GM18502 (cell line): Measurements from ENCODE around the gene PARD3.
"Not testable (repeated sequence)": the region's sequence is repeated elsewhere in the genome, so short reads cannot be mapped to it uniquely, and the experiment has no call there.

ENCODE experiments used
- ATAC-seq: cut with Tn5 transposase; IDR thresholded peaks from one replicate; pipeline ENCODE4 v1.9.1; 2021; ENCODE audit warnings: mild to moderate bottlenecking; ENCODE audit not compliant: unreplicated experiment, poor library complexity

The PARD3 gene

DNA sequence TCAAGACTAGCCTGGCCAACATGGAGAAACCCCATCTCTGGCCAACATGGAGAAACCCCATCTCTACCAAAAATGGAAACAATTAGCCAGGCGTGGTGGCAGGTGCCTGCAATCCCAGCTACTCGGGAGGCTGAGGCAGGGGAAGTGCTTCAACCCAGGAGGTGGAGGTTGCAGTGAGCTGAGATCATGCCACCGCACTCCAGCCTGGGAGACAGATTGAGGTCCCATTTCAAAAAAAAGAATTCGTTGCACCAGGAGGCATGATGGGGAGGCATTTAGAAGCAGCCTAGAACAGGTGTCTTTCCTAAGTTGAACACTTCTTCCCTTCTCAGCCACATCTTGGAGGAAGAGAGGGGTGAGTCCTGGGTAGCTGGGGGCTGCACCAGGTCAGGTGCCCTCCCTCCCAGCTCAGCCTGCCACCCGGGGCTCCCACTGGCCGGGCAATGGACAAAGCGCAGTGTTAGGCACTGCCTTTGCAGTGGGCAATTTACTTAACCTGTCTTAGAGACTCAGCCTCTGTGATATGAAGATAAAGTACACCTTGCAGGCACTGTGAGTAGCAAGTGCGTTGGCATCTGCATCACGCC, 726.8 kb downstream of the PARD3 start:
- no peak for ATAC-seq

DNA sequence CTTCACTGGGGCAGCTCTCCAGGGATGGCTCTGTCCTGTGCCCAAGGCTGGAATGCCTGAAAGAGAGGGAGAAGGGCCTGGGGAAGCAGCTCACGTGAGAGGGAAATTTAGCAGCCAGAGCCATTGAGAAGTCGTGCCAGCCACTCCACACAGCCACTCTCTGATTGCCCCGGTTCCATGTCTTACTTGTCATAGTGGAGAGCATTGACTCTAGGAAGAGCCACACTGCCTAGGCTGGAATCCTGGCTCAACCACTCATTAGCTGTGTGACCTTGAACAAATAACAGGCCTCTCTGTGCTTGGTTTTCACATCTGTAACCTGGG, 728.0 kb downstream of the PARD3 start:
- ATAC-seq: no peak

DNA sequence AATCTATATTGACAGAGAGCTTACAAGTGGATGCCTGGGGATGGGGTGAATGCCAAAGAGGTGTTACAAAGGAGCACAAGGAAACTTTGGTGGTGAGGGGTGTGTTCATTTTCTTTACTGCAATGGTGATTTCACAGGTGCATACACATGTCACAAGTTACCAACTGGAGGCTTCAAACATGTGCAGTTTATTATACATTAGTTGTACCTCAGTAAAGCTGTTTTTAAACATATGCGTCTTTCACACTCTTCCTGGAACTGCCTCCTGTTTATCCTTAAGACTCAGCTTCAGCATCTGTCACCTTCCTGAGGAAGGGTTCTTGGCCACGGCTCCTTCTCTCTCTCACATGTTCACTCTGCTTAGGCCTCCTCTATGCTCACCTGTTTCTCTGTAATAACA, 731.5 kb downstream of the PARD3 start:
- no peak for ATAC-seq

DNA sequence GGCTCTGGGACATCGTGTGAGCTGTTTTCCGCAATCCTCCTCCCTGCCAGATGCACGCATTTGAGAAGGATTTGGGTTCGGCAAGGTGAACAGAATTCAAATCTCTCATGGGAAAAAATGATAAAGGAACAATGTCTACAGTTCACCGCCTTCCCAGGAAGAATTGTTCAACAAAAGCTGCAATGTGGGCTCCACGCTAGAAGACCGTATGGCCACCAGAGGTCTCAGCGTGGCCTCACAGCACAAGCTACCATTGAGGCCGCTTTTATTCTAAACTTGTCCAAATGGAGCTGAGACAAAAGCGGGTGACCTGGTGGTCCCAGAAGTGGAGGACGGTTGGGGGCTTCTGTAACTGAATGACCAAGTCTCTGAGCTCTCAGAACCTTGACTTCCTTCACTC, 733.1 kb downstream of the PARD3 start:
- ATAC-seq: no peak

DNA sequence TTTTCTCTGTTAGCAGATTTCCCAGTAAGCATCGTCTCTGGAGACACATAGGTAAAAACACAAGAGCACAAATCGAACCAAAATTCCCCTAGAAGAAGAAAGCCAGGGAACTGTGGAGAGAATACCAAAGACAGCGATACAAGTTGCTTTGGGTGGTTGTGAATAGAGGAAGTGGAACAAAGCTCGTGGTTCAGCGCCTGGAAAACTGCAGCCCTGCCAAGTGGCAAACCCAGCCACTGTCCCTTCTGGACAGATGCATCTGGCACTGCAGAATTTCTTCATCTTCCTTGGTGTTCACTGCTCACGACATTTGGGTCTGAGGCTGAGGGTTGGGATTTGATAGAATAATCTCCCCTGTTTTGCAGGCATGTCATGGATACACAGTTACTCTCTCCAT, 733.8 kb downstream of the PARD3 start:
- no peak for ATAC-seq

DNA sequence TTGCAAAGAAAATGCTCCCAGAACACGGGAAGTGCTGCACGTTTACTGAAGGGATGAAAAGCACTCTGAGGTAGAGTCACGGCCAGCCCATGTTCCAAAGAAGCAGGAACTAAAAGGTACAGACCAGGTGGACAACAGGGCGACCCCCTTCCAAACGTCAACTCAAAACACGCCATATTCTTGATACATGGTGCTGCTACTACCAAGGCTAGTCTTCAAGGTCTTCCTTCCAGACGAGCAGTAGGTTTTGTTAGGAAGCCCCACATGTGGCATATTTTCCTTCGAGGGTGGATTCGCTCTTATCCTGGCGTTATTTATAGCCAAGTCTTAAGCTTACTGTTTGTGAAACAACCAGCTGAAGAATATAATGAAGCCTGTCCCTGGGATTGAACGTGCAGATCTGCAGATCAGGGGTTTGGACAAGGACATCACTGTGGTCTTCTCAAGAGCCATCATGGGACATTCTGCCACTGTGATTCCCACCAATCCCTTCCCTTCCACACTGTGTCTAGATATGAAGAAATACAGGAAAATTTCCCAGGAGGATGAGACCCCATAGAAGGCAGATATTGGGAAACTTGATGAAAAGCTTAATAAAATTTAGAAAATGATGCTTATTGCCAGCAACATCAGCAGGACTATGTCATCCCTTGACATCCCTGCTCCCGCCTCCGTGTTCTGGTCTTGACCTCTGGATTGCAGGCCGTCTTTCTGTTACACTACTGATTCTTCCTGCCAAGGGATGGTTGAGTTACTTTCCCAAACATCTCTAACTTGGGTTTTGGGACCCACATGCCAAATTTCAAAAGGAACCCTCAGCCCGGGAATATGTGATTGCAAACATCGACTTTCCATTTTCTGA, 734.4 kb downstream of the PARD3 start:
- no peak for ATAC-seq

DNA sequence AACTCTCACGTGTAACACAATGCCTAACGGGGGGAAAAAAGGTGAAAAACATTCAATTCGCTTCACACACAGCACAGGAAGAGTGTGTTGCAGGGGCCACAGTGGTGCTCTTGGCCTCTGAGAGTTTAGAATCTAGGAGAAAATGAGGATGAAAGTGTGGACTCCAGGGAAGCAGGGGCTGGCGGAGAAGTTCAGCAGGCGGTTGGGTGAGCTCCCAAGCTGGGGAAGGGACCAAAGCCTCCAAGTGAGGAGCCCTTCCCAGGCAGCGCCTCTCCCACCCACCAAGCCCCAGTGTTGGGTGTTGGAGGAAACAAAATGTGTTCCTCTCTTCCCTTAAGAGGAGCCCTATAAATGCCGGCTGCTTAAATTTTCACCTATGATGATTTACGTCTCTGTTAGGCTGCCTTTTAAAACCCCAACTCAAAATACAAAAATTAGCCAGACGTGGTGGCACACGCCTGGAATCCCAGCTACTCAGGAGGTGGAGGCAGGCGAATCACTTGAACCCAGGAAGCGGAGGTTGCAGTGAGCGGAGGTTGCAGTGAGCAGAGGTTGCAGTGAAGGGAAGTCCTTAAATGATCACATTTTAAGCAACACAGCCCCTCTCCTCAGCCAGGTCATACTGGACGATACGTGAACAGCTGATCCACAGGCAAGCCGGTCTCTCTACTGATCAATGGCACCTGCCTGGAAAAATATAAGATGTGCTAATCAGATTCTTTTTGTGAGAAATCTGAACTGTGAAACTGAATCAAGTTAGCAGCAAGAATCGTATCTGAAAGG, 735.2 kb downstream of the PARD3 start:
- ATAC-seq: no peak

DNA sequence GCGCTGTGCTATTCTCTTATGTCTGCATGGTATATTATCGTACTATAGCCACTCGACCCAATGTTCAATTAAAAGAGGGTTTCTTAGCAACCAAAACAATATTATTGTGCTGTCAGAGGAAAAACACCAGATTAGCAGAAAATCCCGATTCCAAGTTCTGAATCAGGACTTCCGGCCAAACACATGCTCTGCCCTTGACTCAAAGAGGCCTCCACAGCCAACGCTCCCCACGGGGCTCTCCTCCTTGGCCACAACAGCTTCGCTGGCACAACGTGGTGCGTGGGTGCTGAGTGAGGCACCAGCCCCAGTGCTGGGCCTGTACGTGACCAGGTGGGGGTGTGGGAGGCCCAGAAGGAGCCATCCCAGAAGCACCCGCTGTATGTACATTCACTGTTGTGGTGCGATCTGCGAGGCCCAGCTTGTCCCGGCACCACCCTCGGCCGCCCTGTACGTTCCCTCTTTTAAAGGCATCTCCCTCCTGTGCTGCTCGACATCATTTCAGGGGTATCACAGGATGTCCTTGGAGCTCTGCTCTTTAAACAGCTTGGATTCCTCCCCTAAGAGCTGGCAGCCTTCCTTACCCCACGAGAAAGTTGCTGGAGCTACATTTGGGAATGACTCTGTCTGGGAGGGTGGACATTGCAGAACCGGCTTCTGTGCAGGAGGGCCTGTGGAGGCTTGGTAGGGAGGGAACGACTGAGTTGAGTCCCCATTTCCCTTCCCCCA, 736.2 kb downstream of the PARD3 start:
- no peak for ATAC-seq

DNA sequence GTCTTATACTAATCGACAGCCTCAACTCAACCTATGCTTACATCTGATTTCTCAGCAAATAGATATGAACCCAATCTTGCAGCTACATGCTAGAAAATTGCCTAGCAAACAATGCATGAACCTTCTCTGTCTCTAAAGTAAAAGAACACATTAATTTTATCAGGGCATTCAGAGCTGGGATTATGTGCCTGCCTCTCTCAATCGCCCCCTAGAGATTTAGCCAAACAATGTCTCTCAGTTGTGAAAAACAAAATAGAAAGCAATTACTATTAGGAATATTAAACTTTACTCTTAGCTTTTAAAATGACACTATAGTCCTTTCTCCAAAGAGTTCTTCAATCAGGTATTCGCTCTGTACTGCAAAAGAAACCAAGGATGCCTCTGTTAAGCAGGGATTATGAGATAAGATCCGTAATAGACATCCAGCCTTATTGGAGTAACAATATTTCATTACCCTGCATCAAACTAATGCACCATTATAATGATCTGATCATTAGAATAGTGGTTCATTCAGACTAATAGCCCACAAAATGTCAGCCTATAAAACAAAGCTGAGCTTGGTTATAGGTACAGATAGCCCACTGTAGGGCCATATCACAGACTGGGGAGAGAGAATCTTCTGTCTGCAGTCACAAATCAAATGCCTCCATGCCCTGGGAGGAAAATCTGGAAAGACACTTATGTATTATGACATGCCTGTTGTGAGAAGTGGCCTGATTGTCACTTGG, 736.9 kb downstream of the PARD3 start:
- ATAC-seq: no peak

DNA sequence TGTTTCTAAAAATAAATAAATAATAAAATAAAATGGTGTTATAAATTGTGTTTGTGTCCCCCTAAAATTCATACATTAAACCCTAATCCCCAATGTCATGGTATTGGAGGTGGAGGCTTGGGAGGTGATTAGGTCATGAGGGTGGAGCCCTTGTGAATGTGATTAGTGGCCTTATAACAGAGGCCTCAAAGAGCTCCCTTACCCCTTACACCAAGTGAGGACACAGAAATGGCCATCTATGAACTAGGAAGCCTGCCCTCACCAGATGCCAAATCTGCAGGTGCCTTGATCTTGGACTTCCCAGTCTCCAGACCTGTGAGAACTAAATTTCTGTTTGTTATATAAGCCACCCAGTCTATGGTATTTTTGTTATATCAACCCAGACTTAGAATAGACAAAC, 738.7 kb downstream of the PARD3 start:
- no peak for ATAC-seq

DNA sequence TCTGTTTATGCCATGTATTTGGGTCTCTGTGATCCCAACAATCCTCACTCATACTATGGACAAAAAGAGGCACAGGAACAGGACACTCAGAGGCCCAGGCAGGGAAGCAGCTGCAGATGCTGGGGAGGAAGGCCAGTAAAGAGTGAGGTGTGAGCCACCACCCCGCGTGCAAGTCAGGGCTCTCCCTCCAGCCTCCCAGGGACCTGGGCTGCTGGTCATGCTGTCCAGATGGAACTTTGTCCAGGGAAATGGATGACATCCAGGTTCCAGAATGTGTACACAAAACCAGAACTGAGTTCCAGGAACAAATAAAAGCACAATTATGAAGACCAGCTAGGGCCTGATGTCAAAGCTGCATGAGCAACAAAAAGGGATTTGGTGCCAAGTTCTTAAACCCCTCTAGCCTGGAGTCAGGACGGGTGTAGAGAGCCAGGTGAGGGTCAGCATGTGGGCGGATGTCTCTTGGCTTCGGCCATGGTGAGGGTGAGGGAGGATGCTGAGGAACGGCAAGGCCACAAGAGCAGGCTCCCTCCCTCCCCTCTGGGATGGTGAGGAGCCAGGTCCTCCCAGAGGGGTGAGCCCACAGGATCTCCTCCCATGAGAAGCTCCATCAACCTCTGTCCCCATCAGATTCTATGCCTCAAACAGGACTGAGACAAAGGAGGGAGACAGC, 739.7 kb downstream of the PARD3 start:
- ATAC-seq: no peak

DNA sequence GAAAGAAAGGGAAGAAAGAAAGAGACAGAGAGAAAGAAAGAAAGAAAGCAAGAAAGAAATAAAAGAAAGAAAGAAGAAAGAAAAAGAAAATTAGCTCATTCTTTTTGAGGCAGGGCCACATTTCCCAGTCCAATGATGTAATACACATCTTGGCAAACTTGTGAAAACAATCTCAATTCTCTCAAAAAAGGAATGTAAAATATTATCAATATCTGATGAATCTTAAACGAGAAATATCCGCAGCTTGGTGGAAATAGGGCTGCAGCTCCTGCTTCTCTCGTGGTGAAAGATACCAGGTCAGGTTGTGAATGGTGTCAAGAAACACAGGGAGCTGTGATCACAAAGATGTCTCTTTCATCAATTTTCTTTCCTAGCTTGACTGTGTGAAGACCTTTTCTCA, 741.0 kb downstream of the PARD3 start:
- ATAC-seq: no peak

DNA sequence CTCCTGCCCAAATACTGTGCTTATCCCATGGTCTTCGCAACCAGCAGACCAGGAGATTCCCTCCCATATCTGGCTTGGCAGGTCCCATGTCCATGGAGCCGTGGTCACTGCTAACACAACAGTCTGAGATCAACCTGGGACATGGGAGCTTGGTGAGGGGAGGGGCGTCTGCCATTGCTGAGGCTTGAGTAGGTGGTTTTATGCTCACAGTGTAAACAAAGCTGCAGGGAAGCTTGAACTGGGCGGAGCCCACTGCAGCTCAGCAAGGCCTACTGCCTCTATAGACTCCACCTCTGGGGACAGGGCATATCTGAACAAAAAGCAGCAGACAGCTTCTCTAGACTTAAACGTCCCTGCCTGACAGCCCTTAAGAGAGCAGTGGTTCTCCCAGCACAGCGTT, 747.4 kb downstream of the PARD3 start:
- not testable (repeated sequence) for ATAC-seq

DNA sequence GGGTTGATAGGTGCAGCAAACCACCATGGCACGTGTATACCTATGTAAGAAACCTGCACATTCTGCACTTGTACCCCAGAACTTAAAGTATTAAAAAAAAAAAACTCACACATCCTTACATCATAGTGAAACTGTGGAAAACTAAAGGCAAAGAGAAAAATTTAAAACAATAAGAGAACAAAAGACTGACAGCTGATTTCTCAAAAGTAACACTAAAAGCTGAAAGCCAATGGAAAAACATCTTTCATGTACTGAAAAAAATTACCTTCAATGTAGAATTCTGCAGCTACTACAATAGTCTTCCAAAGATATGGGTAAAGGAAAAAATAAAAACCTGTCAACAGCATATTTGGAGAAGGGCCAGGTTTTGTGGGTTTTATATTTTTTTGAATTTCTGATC, 751.5 kb downstream of the PARD3 start:
- no peak for ATAC-seq

DNA sequence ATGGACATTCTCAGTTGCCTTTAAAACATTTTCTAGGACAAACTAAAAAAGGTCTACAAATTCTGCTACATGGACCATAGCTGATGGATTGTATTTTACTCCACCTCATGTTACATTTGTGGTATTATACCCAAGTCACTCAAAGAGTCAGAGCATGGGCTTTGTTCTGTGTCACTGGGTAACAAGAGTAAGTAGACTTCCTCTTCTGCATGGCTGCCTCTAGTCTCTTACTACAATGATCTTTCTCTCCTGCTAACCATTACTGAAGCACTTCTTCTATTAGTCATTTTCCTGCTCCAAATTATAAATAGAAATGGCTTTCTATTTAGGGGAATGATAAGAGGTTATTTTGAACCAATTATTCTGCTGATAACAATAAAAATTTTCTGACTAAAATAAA, 753.3 kb downstream of the PARD3 start:
- ATAC-seq: no peak
